Thoracic aorta (tissue), 2 donors: ENCODE results near the gene VPS26C. TPM values are rescaled to one million over a fixed set of nuclear protein-coding genes. Genes with fewer than 3 reads are reported as not detected.

ENCODE experiments used
- ATAC-seq: fragments of 150-250 bp; one replicate; pipeline ENCODE4 v1.8.0; 2017; ENCODE audit warnings: low read depth; ENCODE audit not compliant: insufficient number of reproducible peaks, low FRiP score
- DNase-seq: peaks from one replicate; pipeline ENCODE4 v3.0.0-alpha.2; 2020; ENCODE audit warnings: low spot score
- H3K27ac ChIP-seq, 2 donors: fragments of 200-600 bp; sonication (generic); 1 replicate in 1 of 2; 2 replicates in 1 of 2; pipeline ENCODE4 v1.5.1; 2016; ENCODE audit warnings: mild to moderate bottlenecking in 2 of 2, moderate library complexity in 2 of 2
- H3K27me3 ChIP-seq: fragments of 200-600 bp; sonication (generic); replicated peaks from 2 replicates; pipeline ENCODE4 v1.6.0; 2016; ENCODE audit warnings: mild to moderate bottlenecking; ENCODE audit not compliant: insufficient read depth
- H3K36me3 ChIP-seq: fragments of 200-600 bp; sonication (generic); one replicate; pipeline ENCODE4 v1.5.1; 2016
- H3K4me1 ChIP-seq, 2 donors: fragments of 200-600 bp; sonication (generic); 1 replicate in 1 of 2; 2 replicates in 1 of 2; pipeline versions ENCODE4 v1.5.1 to v1.6.0; 2016; ENCODE audit warnings: low read depth in 2 of 2, mild to moderate bottlenecking in 1 of 2; ENCODE audit not compliant: control insufficient read depth in 1 of 2
- H3K4me3 ChIP-seq: fragments of 200-600 bp; sonication (generic); 2 replicates; pipeline ENCODE4 v1.5.1; 2016; ENCODE audit warnings: mild to moderate bottlenecking
- H3K9me3 ChIP-seq: fragments of 200-600 bp; sonication (generic); 2 replicates; pipeline ENCODE4 v1.5.1; 2016
- CTCF ChIP-seq: fragments of 200-600 bp; sonication (generic); IDR thresholded peaks from one replicate; pipeline ENCODE4 v1.5.1; 2019; ENCODE audit warnings: antibody characterized with exemption
- total RNA-seq, 2 donors: library from RNA; depleted of rRNA; stranded (reverse); fragments of >200 nt; gene quantifications; one replicate each; pipeline versions ENCODE4 v1.1.0 to v1.2.3, GENCODE V29; 2016

The VPS26C gene
- total RNA-seq, 2 donors from 2014 or later, result 73.5 to 102 TPM

GRCh38 chr21:37243961-37244360, 23.2 kb downstream of the VPS26C start:
- no peak for DNase-seq
- Histone ChIP-seq H3K36me3 (peaks cover 5% of the 10 kb centered on the region), H3K27me3 (no peaks in the 10 kb centered on the region), H3K27ac (no peak overlapping the region), H3K4me1 (peaks cover 3 to 8% of the 10 kb centered on the region in 2 donors), H3K4me3 (no peak overlapping the region), H3K9me3 (no peaks in the 10 kb centered on the region)
- TF ChIP-seq CTCF, result no peak
- no peak for ATAC-seq

- no peaks in the 10 kb centered on the region for H3K27me3 ChIP-seq
- H3K4me3 ChIP-seq, result no peak overlapping the region
- no peak for TF ChIP-seq CTCF
- H3K36me3 ChIP-seq, result peaks cover 20% of the 10 kb centered on the region
- no peaks in the 10 kb centered on the region for H3K9me3 ChIP-seq
- no peak overlapping the region for H3K27ac ChIP-seq
- DNase-seq, result no peak
- H3K4me1 ChIP-seq, result peaks cover 0 to 3% of the 10 kb centered on the region in 2 donors
- no peak for ATAC-seq
These were observed 25.7 kb downstream of the VPS26C start for GRCh38 chr21:37241426-37241825.

GRCh38 chr21:37240978-37241377, 26.2 kb downstream of the VPS26C start:
- ATAC-seq (no peak), DNase-seq (no peak)
- peaks cover 0 to 3% of the 10 kb centered on the region in 2 donors for H3K4me1 ChIP-seq
- H3K4me3 ChIP-seq, result no peak overlapping the region
- H3K36me3 ChIP-seq, result peaks cover 20% of the 10 kb centered on the region
- H3K27me3 ChIP-seq, result no peaks in the 10 kb centered on the region
- no peaks in the 10 kb centered on the region for H3K9me3 ChIP-seq
- no peak for TF ChIP-seq CTCF
- H3K27ac ChIP-seq, result no peak overlapping the region

GRCh38 chr21:37237764-37238163, 29.4 kb downstream of the VPS26C start:
- Histone ChIP-seq H3K4me3 (no peak overlapping the region), H3K27me3 (no peaks in the 10 kb centered on the region), H3K4me1 (no peaks in the 10 kb centered on the region), H3K27ac (no peak overlapping the region), H3K9me3 (no peaks in the 10 kb centered on the region), H3K36me3 (peaks cover 25% of the 10 kb centered on the region)
- ATAC-seq, result no peak
- no peak for TF ChIP-seq CTCF
- DNase-seq, result no peak

GRCh38 chr21:37237346-37237745, 29.8 kb downstream of the VPS26C start:
- H3K27me3 ChIP-seq, result no peaks in the 10 kb centered on the region
- TF ChIP-seq CTCF, result no peak
- H3K9me3 ChIP-seq, result no peaks in the 10 kb centered on the region
- H3K36me3 ChIP-seq, result peaks cover 29% of the 10 kb centered on the region
- no peaks in the 10 kb centered on the region for H3K4me1 ChIP-seq
- ATAC-seq (no peak), DNase-seq (no peak)
- H3K27ac ChIP-seq, result no peak overlapping the region
- no peak overlapping the region for H3K4me3 ChIP-seq
